Endodermal cell (in vitro differentiated cells): ENCODE measurements around the gene SENP8. TPM values are rescaled to one million over a fixed set of nuclear protein-coding genes. Genes with fewer than 3 reads are reported as not detected.
A peak's percentile ranks its signal among the peaks of the same experiment; 100 is the strongest.

Experiments used
- DNase-seq: peaks from one replicate; pipeline ENCODE4 v3.0.0-alpha.2; 2017
- H3K27ac ChIP-seq: 2 replicates; pipeline ENCODE4 v1.5.1; 2013; ENCODE audit warnings: mild to moderate bottlenecking, low read depth, low read length, moderate library complexity
- H3K27me3 ChIP-seq: 2 replicates; pipeline ENCODE4 v1.6.1; 2013; ENCODE audit warnings: mild to moderate bottlenecking, low read length, moderate library complexity; ENCODE audit not compliant: insufficient read depth, control insufficient read depth, poor library complexity, severe bottlenecking
- H3K36me3 ChIP-seq: 2 replicates; pipeline ENCODE4 v1.7.0; 2013; ENCODE audit warnings: mild to moderate bottlenecking, low read length, moderate library complexity; ENCODE audit not compliant: control insufficient read depth, insufficient read depth
- H3K4me1 ChIP-seq: one replicate; pipeline ENCODE4 v1.7.0; 2013; ENCODE audit warnings: low read length; ENCODE audit not compliant: control insufficient read depth, insufficient read depth
- H3K4me3 ChIP-seq: 2 replicates; pipeline ENCODE4 v1.5.1; 2013; ENCODE audit warnings: mild to moderate bottlenecking, low read length, moderate library complexity
- H3K9ac ChIP-seq: 2 replicates; pipeline ENCODE4 v1.6.1; 2013; ENCODE audit warnings: mild to moderate bottlenecking, low read length, moderate library complexity; ENCODE audit not compliant: poor library complexity, severe bottlenecking; ENCODE audit errors: extremely low read depth
- H3K9me3 ChIP-seq: 2 replicates; pipeline ENCODE4 v1.6.1; 2013; ENCODE audit warnings: mild to moderate bottlenecking, low read length, moderate library complexity; ENCODE audit not compliant: control insufficient read depth
- H3K27ac Mint-ChIP-seq: 2 replicates; pipeline ENCODE4 v1.8.0; 2020; ENCODE audit warnings: mixed read lengths
- H3K27me3 Mint-ChIP-seq: 2 replicates; pipeline ENCODE4 v1.8.0; 2021; ENCODE audit warnings: mild to moderate bottlenecking, mixed read lengths; ENCODE audit not compliant: insufficient read depth
- H3K36me3 Mint-ChIP-seq: 2 replicates; pipeline ENCODE4 v1.8.0; 2020; ENCODE audit warnings: low read depth, mixed read lengths
- H3K4me1 Mint-ChIP-seq: 2 replicates; pipeline ENCODE4 v1.8.0; 2020; ENCODE audit warnings: mixed read lengths
- H3K4me3 Mint-ChIP-seq: 2 replicates; pipeline ENCODE4 v1.8.0; 2020; ENCODE audit warnings: mild to moderate bottlenecking, moderate library complexity, mixed read lengths
- H3K9me3 Mint-ChIP-seq: 2 replicates; pipeline ENCODE4 v1.8.0; 2020; ENCODE audit warnings: mild to moderate bottlenecking, mixed read lengths
- WGBS, 2 experiments: methylation state at CpG; one replicate each; pipeline versions ENCODE4 v1.1.5 to v1.1.7; 2013; ENCODE audit warnings: missing lambda C conversion rate in 2 of 2, mixed read lengths in 1 of 2; ENCODE audit not compliant: insufficient coverage in 1 of 2, insufficient read length in 1 of 2; 5-methylcytosine and 5-hydroxymethylcytosine counted together
- total RNA-seq, 2 donors: library from RNA; stranded (reverse); fragmentation: NEBNext Ultra II Directional in 1 of 2; extraction: Animal tissue kit (Norgen Biotek cat#: 25700) in 1 of 2; gene quantifications; 2 replicates in 1 of 2; 3 replicates in 1 of 2; pipeline ENCODE4 v1.2.1, GENCODE V29; 2021
- TF ChIP-seq, protein P1 (sequence below): fragments of 200-600 bp; sonication (generic); conservative IDR thresholded peaks from 2 replicates; pipeline ENCODE4 v1.5.0; 2021; ENCODE audit warnings: antibody characterized with exemption, mild to moderate bottlenecking

Gene SENP8
- total RNA-seq, 2 donors from 2014 or later = 4.7 to 6.6 TPM

DNA sequence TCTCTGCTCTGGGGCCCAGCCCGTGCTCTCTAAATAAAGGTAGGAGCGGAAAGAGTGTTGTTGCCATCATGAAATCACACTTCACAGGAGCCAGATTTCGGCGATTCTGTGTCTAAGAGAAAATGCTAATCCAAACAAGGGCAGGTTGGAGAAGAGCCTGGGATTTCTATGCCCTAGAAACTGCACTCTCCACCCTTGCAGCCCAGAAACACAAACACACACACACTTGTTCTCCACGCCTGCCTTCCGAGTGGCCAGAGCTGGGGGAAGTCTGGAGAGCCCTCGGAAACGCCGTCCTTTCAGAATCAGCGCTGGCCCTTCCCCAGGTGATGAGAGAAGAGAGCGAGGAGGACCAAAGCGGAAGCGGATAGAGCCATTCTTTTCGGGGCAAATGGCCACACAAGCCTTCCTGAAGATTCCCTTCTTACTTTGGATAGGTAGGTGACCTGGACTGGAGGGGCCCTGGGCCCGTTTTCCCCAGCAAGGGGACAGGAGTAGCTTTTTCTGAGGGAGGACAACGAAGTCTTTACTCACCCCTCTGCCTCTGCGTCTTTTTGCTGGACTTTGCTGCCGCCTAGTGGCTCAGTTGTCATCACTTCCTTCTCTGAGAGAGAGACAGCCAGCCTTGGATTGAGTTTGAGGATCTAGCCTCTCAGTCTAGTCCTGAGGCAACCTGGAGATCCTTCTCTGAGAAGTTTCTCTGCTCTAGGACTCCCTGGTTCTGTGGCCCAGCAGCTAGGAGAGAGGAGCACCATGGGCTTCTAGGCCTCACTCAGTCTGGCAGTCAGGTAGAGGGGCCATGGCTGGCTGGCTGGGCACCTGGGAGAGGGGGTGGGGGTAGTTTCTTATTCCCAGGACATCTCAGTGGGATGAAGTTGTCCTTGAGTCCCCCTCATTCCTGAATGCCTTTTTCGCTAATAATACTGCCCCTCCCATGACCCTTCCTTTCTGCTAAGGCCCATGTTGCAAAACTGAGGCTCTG is 37.7 kb downstream of the SENP8 start:
- H3K36me3 ChIP-seq = no peaks in the 10 kb centered on the region
- TF ChIP-seq, protein P1, sequence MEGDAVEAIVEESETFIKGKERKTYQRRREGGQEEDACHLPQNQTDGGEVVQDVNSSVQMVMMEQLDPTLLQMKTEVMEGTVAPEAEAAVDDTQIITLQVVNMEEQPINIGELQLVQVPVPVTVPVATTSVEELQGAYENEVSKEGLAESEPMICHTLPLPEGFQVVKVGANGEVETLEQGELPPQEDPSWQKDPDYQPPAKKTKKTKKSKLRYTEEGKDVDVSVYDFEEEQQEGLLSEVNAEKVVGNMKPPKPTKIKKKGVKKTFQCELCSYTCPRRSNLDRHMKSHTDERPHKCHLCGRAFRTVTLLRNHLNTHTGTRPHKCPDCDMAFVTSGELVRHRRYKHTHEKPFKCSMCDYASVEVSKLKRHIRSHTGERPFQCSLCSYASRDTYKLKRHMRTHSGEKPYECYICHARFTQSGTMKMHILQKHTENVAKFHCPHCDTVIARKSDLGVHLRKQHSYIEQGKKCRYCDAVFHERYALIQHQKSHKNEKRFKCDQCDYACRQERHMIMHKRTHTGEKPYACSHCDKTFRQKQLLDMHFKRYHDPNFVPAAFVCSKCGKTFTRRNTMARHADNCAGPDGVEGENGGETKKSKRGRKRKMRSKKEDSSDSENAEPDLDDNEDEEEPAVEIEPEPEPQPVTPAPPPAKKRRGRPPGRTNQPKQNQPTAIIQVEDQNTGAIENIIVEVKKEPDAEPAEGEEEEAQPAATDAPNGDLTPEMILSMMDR = peak; percentile 95
- no peak overlapping the region for H3K27ac ChIP-seq
- no peaks in the 10 kb centered on the region for H3K9me3 ChIP-seq
- H3K4me1 ChIP-seq = no peaks in the 10 kb centered on the region
- DNase-seq = peak; percentile 95
- H3K4me3 ChIP-seq = no peak overlapping the region
- H3K9ac ChIP-seq = no peak overlapping the region
- Mint-ChIP-seq H3K27me3 (peaks cover 22% of the 10 kb centered on the region), H3K9me3 (no peaks in the 10 kb centered on the region), H3K27ac (no peak overlapping the region), H3K4me1 (peaks cover 15% of the 10 kb centered on the region), H3K36me3 (no peaks in the 10 kb centered on the region), H3K4me3 (peak overlapping the region; percentile 30)
- H3K27me3 ChIP-seq = peaks cover 27% of the 10 kb centered on the region
- WGBS, 2 experiments = 53 to 68% methylated on average over 18 to 19 of the region's 19 CpGs

DNA sequence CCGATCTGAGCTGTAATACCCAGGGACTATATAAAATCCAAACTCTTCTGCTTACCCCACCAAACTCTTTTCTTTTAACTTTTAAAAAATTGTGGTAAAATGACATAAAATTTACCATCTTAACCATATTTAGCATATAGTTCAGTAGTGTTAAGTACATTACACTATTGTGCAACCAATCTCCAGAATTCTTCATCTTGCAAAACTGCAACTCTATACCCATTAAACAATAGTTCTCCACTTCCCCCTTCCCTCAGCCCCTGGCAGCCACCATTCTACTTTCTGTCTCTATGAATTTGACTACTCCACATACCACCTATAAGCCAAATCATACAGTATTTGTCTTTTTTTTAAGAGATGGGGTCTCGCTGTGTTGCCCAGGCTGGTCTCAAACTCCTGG is 38.7 kb downstream of the SENP8 start:
- DNase-seq = no peak
- Histone ChIP-seq H3K4me1 (no peaks in the 10 kb centered on the region), H3K4me3 (no peak overlapping the region), H3K27ac (no peak overlapping the region), H3K9me3 (no peaks in the 10 kb centered on the region), H3K27me3 (peaks cover 22% of the 10 kb centered on the region), H3K9ac (no peak overlapping the region), H3K36me3 (no peaks in the 10 kb centered on the region)
- Mint-ChIP-seq H3K4me1 (peaks cover 21% of the 10 kb centered on the region), H3K27ac (no peak overlapping the region), H3K36me3 (no peaks in the 10 kb centered on the region), H3K9me3 (no peaks in the 10 kb centered on the region), H3K4me3 (no peak overlapping the region), H3K27me3 (peaks cover 18% of the 10 kb centered on the region)
- 84 to 100% methylated on average over 2 of the region's 2 CpGs for WGBS, 2 experiments
- TF ChIP-seq, protein P1 = no peak

DNA sequence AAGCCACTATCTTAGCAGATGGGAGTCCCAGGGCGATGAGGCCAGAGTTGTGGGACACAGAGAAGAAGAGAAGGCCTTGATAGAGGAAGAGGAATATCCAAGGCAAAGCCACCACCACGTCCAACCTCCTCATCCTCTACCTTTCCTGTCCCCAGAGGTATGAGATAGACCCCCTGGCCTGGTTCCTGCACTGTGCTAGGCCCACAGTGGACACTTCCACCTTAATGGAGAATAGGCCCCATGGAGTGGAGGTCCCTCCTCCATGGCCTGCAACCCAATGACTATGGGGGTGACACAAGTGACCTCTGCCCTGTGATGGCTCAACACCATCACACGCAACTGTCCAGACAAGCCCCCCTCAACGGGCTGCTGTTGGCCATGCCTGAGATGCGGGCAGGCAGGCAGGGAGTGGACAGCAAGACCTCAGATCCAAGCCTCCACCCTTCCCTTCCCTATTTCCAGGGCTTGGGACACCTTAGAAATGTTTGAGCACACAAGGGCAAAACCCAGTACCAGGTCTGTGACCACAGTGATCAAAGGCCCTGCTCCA is 42.6 kb downstream of the SENP8 start:
- H3K36me3 Mint-ChIP-seq = no peaks in the 10 kb centered on the region
- no peak for DNase-seq
- H3K9ac ChIP-seq = no peak overlapping the region
- H3K27me3 ChIP-seq = peaks cover 2% of the 10 kb centered on the region
- H3K4me3 Mint-ChIP-seq = no peak overlapping the region
- TF ChIP-seq, protein P1 = no peak
- H3K9me3 Mint-ChIP-seq = no peaks in the 10 kb centered on the region
- no peak overlapping the region for H3K4me3 ChIP-seq
- no peaks in the 10 kb centered on the region for H3K9me3 ChIP-seq
- H3K27ac Mint-ChIP-seq = no peak overlapping the region
- peaks cover 2% of the 10 kb centered on the region for H3K27me3 Mint-ChIP-seq
- no peaks in the 10 kb centered on the region for H3K36me3 ChIP-seq
- peaks cover 8% of the 10 kb centered on the region for H3K4me1 Mint-ChIP-seq
- no peaks in the 10 kb centered on the region for H3K4me1 ChIP-seq
- no peak overlapping the region for H3K27ac ChIP-seq
- WGBS, 2 experiments = 83 to 100% methylated on average over 2 to 5 of the region's 5 CpGs
